ENCODE results near the gene UBAC2. TPM values are rescaled to one million over a fixed set of nuclear protein-coding genes. Genes with fewer than 3 reads are reported as not detected.

The UBAC2 gene
- total and polyA plus RNA-seq, 2 of the 4 experiments (the other 2 are of a cell fraction): 20.8 to 36.3 TPM

DNA sequence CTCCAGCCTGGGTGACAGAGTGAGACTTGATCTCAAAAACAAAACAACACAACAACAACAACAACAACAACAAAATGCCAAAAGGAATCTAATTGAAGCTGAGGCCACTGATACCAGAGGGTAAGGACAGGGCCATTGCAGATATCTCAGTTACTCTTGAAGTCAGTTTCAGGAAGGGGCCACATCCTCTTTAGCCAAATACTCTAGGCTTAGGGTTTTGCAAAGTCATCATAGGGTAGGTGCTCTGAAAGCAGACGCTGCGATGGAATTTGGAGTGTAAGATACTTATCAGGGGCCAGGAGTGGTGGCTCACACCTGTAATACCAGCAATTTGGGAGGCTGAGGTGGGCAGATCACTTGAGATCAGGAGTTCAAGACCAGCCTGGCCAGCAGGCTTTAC, 46.6 kb upstream of the UBAC2 start:
- Histone ChIP-seq H4K20me1 (ENCODE audit: insufficient read depth, low read length) (no peaks in the 10 kb centered on the region), H3K9ac (ENCODE audit: low read depth, low read length) (no peak overlapping the region), H3K4me1 (ENCODE audit: control insufficient read depth, insufficient read depth, low read length) (no peaks in the 10 kb centered on the region), H2AFZ (replicated peaks; ENCODE audit: low read length, poor library complexity) (no peak overlapping the region), H3K79me1 (ENCODE audit: low read depth in 1 of 2, low read length in 2 of 2) (no peaks in the 10 kb centered on the region), H2AK9ac (replicated peaks; ENCODE audit: low read depth, low read length, poor library complexity) (no peak overlapping the region), H3K23ac (ENCODE audit: low read depth, low read length) (no peak overlapping the region), H3K18ac (ENCODE audit: low read depth, low read length) (no peak overlapping the region), H3K4me2 (ENCODE audit: low read depth, low read length) (no peak overlapping the region), H4K5ac (ENCODE audit: low read depth, low read length) (no peak overlapping the region), H4K91ac (ENCODE audit: insufficient read depth, low read depth, low read length) (no peak overlapping the region), H2BK120ac (ENCODE audit: low read depth, low read length) (no peak overlapping the region), H3K4me3 (ENCODE audit: insufficient read depth, low read depth, low read length) (no peak overlapping the region), H3K36me3 (ENCODE audit: control insufficient read depth, insufficient read depth, low read length) (no peaks in the 10 kb centered on the region), H2BK5ac (ENCODE audit: low read depth, low read length, poor library complexity, severe bottlenecking) (no peak overlapping the region), H3K27ac (ENCODE audit: insufficient read depth, low read length) (no peak overlapping the region), H3K9me3 (ENCODE audit: control insufficient read depth, insufficient read depth, low read length) (no peaks in the 10 kb centered on the region), H3K9me1 (ENCODE audit: insufficient read depth, low read length) (no peaks in the 10 kb centered on the region), H4K8ac (ENCODE audit: low read depth in 2 of 2, low read length in 2 of 2) (no peak overlapping the region), H2BK15ac (ENCODE audit: low read depth, low read length) (no peak overlapping the region), H2AK5ac (ENCODE audit: low read depth, low read length) (no peak overlapping the region), H3K27me3 (ENCODE audit: control insufficient read depth, insufficient read depth, low read length) (peaks cover 12% of the 10 kb centered on the region), H3K4ac (ENCODE audit: low read depth, low read length) (no peak overlapping the region), H3K56ac (ENCODE audit: extremely low read depth, insufficient read depth, low read length) (no peak overlapping the region), H2BK20ac (ENCODE audit: low read depth, low read length) (no peak overlapping the region), H3K14ac (replicated peaks; ENCODE audit: low read depth, low read length) (no peak overlapping the region)
- in situ Hi-C loops (cut with MboI; ENCODE audit: low sequenced_read_pairs) (no loop called here), dilution Hi-C loops (cut with HindIII; ENCODE audit: low sequenced_read_pairs, unreplicated experiment) (no loop called here), intact Hi-C loops (cut with micrococcal nuclease) (no loop called here)
- no peak for ATAC-seq (ENCODE audit: low read depth)
- ChIA-PET POLR2A (ENCODE audit: unreplicated experiment) (no interaction called here), CTCF (no interaction called here)
- TF ChIP-seq MXI1 (IDR thresholded peaks at IDR 0.05; ENCODE audit: borderline replicate concordance, low read depth, low read length) (no peak), CHD1 (IDR thresholded peaks at IDR 0.05; ENCODE audit: low read depth, low read length) (no peak), CEBPB (IDR thresholded peaks at IDR 0.05; ENCODE audit: low read depth, low read length) (no peak), NFE2L2 (IDR thresholded peaks at IDR 0.05; ENCODE audit: low read depth, low read length) (no peak)
- TF ChIP-seq, protein P1, sequence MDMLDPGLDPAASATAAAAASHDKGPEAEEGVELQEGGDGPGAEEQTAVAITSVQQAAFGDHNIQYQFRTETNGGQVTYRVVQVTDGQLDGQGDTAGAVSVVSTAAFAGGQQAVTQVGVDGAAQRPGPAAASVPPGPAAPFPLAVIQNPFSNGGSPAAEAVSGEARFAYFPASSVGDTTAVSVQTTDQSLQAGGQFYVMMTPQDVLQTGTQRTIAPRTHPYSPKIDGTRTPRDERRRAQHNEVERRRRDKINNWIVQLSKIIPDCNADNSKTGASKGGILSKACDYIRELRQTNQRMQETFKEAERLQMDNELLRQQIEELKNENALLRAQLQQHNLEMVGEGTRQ (IDR thresholded peaks at IDR 0.05; ENCODE audit: low read depth, low read length): no peak
- DNase-seq: no peak
- no TSS peak for BruUV-seq (replicated peaks)
- 100% methylated on average over 2 of the region's 2 CpGs; no CpG with 5 or more reads in 1 of the 2 experiments for WGBS, 2 experiments (ENCODE audit: extremely low coverage in 2 of 2, insufficient read length in 1 of 2)

All from IMR-90 (cell line).